ENCODE results near the gene MATN1. TPM values are rescaled to one million over a fixed set of nuclear protein-coding genes. Genes with fewer than 3 reads are reported as not detected.

Gene MATN1
- total RNA-seq, 1 donor from 2014 or later, result 0.47 TPM

GRCh38 chr1:30735124-30735523, 11.7 kb upstream of the MATN1 start:
- no peaks in the 10 kb centered on the region for H3K36me3 Mint-ChIP-seq (ENCODE audit: low read depth)
- H3K4me3 Mint-ChIP-seq (ENCODE audit: unreplicated experiment), result no peak overlapping the region

GRCh38 chr1:30734580-30734979, 11.2 kb upstream of the MATN1 start:
- no peak for DNase-seq (ENCODE audit: low spot score)
- no peak overlapping the region for H3K27ac Mint-ChIP-seq (ENCODE audit: unreplicated experiment)
- no peak for TF ChIP-seq CTCF (IDR thresholded peaks at IDR 0.05)
- H3K9me3 Mint-ChIP-seq (ENCODE audit: low read depth), result peaks cover 3% of the 10 kb centered on the region
- H3K4me1 Mint-ChIP-seq (ENCODE audit: low read depth), result no peaks in the 10 kb centered on the region
- H3K36me3 Mint-ChIP-seq (ENCODE audit: low read depth), result no peaks in the 10 kb centered on the region
- H3K27me3 Mint-ChIP-seq (ENCODE audit: low read depth), result peaks cover 2% of the 10 kb centered on the region
- no peak overlapping the region for H3K4me3 Mint-ChIP-seq (ENCODE audit: unreplicated experiment)

More at GRCh38 chr1:30735124-30735523, 11.7 kb upstream of the MATN1 start:
- DNase-seq (ENCODE audit: low spot score), result no peak
- TF ChIP-seq CTCF (IDR thresholded peaks at IDR 0.05), result no peak
- Mint-ChIP-seq H3K9me3 (ENCODE audit: low read depth) (peaks cover 3% of the 10 kb centered on the region), H3K4me1 (ENCODE audit: low read depth) (no peaks in the 10 kb centered on the region), H3K27ac (ENCODE audit: unreplicated experiment) (no peak overlapping the region), H3K27me3 (ENCODE audit: low read depth) (peaks cover 2% of the 10 kb centered on the region)

- Mint-ChIP-seq H3K27me3 (ENCODE audit: low read depth) (peaks cover 2% of the 10 kb centered on the region), H3K4me1 (ENCODE audit: low read depth) (no peaks in the 10 kb centered on the region), H3K27ac (ENCODE audit: unreplicated experiment) (no peak overlapping the region), H3K36me3 (ENCODE audit: low read depth) (no peaks in the 10 kb centered on the region), H3K4me3 (ENCODE audit: unreplicated experiment) (no peak overlapping the region), H3K9me3 (ENCODE audit: low read depth) (peaks cover 3% of the 10 kb centered on the region)
- no peak for DNase-seq (ENCODE audit: low spot score)
- no peak for TF ChIP-seq CTCF (IDR thresholded peaks at IDR 0.05)
Observed at GRCh38 chr1:30734106-30734505, 10.7 kb upstream of the MATN1 start.

GRCh38 chr1:30733493-30733892, 10.1 kb upstream of the MATN1 start:
- H3K36me3 Mint-ChIP-seq (ENCODE audit: low read depth), result no peaks in the 10 kb centered on the region
- H3K27ac Mint-ChIP-seq (ENCODE audit: unreplicated experiment), result no peak overlapping the region
- no peak for TF ChIP-seq CTCF (IDR thresholded peaks at IDR 0.05)
- H3K4me3 Mint-ChIP-seq (ENCODE audit: unreplicated experiment), result no peak overlapping the region
- no peaks in the 10 kb centered on the region for H3K4me1 Mint-ChIP-seq (ENCODE audit: low read depth)
- H3K27me3 Mint-ChIP-seq (ENCODE audit: low read depth), result peaks cover 2% of the 10 kb centered on the region
- peaks cover 3% of the 10 kb centered on the region for H3K9me3 Mint-ChIP-seq (ENCODE audit: low read depth)
- no peak for DNase-seq (ENCODE audit: low spot score)

GRCh38 chr1:30732277-30732996, 9.1 kb upstream of the MATN1 start:
- no peak for DNase-seq (ENCODE audit: low spot score)
- H3K36me3 Mint-ChIP-seq (ENCODE audit: low read depth), result no peaks in the 10 kb centered on the region
- no peaks in the 10 kb centered on the region for H3K9me3 Mint-ChIP-seq (ENCODE audit: low read depth)
- no peaks in the 10 kb centered on the region for H3K27me3 Mint-ChIP-seq (ENCODE audit: low read depth)
- peaks cover 8% of the 10 kb centered on the region for H3K4me1 Mint-ChIP-seq (ENCODE audit: low read depth)
- no peak overlapping the region for H3K4me3 Mint-ChIP-seq (ENCODE audit: unreplicated experiment)
- H3K27ac Mint-ChIP-seq (ENCODE audit: unreplicated experiment), result no peak overlapping the region
- no peak for TF ChIP-seq CTCF (IDR thresholded peaks at IDR 0.05)
